A549 (cell line): ENCODE results near the gene STK26. TPM values are rescaled to one million over a fixed set of nuclear protein-coding genes. Genes with fewer than 3 reads are reported as not detected.

Experiments used
- ATAC-seq, 2 experiments: fragments of 200-7000 bp in 1 of 2; fragments of >200 bp in 1 of 2; cut with Nextera tagmentation in 1 of 2; cut with Tn5 transposase in 1 of 2; 3 replicates each; pipeline versions ENCODE4 v1.8.0 to v1.9.1; 2018 to 2020; ENCODE audit warnings: mild to moderate bottlenecking in 1 of 2, moderate library complexity in 1 of 2
- CTCF ChIA-PET: fragments of 300-600 bp; sonication (Branson Sonifier 250); formaldehyde crosslinking; extraction: SDS; loops from one replicate; lab custom pipeline; 2021; ENCODE audit warnings: antibody characterized with exemption, inconsistent platforms; lab: Yijun Ruan, JAX
- POLR2A ChIA-PET: fragments of 350-600 bp; formaldehyde crosslinking; extraction: SDS; loops from one replicate; lab custom pipeline; 2021; ENCODE audit warnings: antibody characterized with exemption, inconsistent platforms; lab: Yijun Ruan, JAX
- DNase-seq, 2 experiments: peaks; one replicate each; pipeline versions ENCODE4 v3.0.0 to v3.0.0-alpha.2; 2011 to 2016; ENCODE audit warnings: low read depth in 1 of 2, low spot score in 1 of 2
- FAIRE-seq: peaks from 2 replicates; lab custom pipeline; 2011; peaks lifted over from hg19 to GRCh38; lab: Jason Lieb, UNC
- H3K27ac ChIP-seq, 2 experiments: fragments of >200 bp; sonication (Bioruptor Twin); formaldehyde crosslinking; 3 replicates each; pipeline ENCODE4 v1.5.1; 2016 to 2017
- H3K4me1 ChIP-seq: fragments of >200 bp; sonication (Bioruptor Twin); formaldehyde crosslinking; 3 replicates; pipeline ENCODE4 v1.6.1; 2016
- H3K4me2 ChIP-seq: fragments of >200 bp; sonication (Bioruptor Twin); formaldehyde crosslinking; 3 replicates; pipeline ENCODE4 v1.6.1; 2016
- H3K4me3 ChIP-seq: fragments of >200 bp; sonication (Bioruptor Twin); formaldehyde crosslinking; 3 replicates; pipeline ENCODE4 v1.5.1; 2016
- H3K9me3 ChIP-seq: fragments of >200 bp; sonication (Bioruptor Twin); formaldehyde crosslinking; 3 replicates; pipeline ENCODE4 v1.6.1; 2016
- BCL3 ChIP-seq: fragments of >200 bp; sonication (Bioruptor Twin); formaldehyde crosslinking; IDR thresholded peaks from 3 replicates; pipeline ENCODE4 v1.6.1; 2016
- ELK1 ChIP-seq: fragments of 150-350 bp; IDR thresholded peaks from 2 replicates; pipeline ENCODE4 v1.6.1; 2014; ENCODE audit warnings: low read depth, mild to moderate bottlenecking, low read length
- FOSL2 ChIP-seq, 2 experiments: fragments of 450-650 bp in 1 of 2; fragments of >200 bp in 1 of 2; sonication (Bioruptor Twin) in 1 of 2; formaldehyde crosslinking; IDR thresholded peaks; 2 replicates each; pipeline versions ENCODE4 v1.5.0 to v1.6.1; 2016 to 2020; ENCODE audit warnings: mild to moderate bottlenecking in 1 of 2, moderate library complexity in 1 of 2
- FOXS1 ChIP-seq: fragments of 250-450 bp; sonication (Bioruptor Pico); IDR thresholded peaks from 2 replicates; pipeline ENCODE4 v1.5.0; 2020; ENCODE audit warnings: mild to moderate bottlenecking, moderate library complexity
- GATA3 ChIP-seq: IDR thresholded peaks from 2 replicates; pipeline ENCODE4 v1.6.1; 2012; ENCODE audit warnings: borderline replicate concordance
- HOXB13 ChIP-seq: fragments of 250-450 bp; sonication (Bioruptor Pico); IDR thresholded peaks from 2 replicates; pipeline ENCODE4 v1.5.0; 2020; ENCODE audit warnings: low read depth, mild to moderate bottlenecking, moderate library complexity
- KDM5A ChIP-seq: fragments of 200-600 bp; sonication (generic); IDR thresholded peaks from 2 replicates; pipeline ENCODE4 v1.6.1; 2016; ENCODE audit warnings: antibody characterized with exemption, mild to moderate bottlenecking
- PHF8 ChIP-seq: fragments of 200-600 bp; sonication (generic); IDR thresholded peaks from 2 replicates; pipeline ENCODE4 v1.6.1; 2016; ENCODE audit warnings: low read depth, mild to moderate bottlenecking, antibody characterized with exemption, moderate library complexity, borderline replicate concordance
- RARB ChIP-seq: fragments of 250-450 bp; sonication (Bioruptor Pico); IDR thresholded peaks from 2 replicates; pipeline ENCODE4 v1.8.0; 2021; ENCODE audit warnings: mild to moderate bottlenecking, moderate library complexity
- REST ChIP-seq: fragments of 200-600 bp; sonication (generic); IDR thresholded peaks from 2 replicates; pipeline ENCODE4 v1.6.1; 2016; ENCODE audit warnings: antibody characterized with exemption, mild to moderate bottlenecking, moderate library complexity
- RFX5 ChIP-seq: fragments of 450-650 bp; IDR thresholded peaks from 2 replicates; pipeline ENCODE4 v1.7.1; 2014; ENCODE audit warnings: antibody characterized with exemption, mild to moderate bottlenecking, moderate library complexity
- USF2 ChIP-seq: fragments of 450-650 bp; IDR thresholded peaks from 2 replicates; pipeline ENCODE4 v1.6.1; 2014; ENCODE audit warnings: antibody characterized with exemption
- WGBS: methylation state at CpG from one replicate; pipeline ENCODE4 v1.1.6; 2017; ENCODE audit errors: missing lambda C conversion rate; 5-methylcytosine and 5-hydroxymethylcytosine counted together
- polyA plus RNA-seq, 4 experiments: library from polyadenylated mRNA; depleted of rRNA in 3 of 4; stranded (reverse); fragments of >200 nt; fragmentation: RNase III in 1 of 4; extraction: RNeasy Plus Mini Kit Qiagen cat#74134 plus additional on column Dnase treatment in 1 of 4; gene quantifications; 2 replicates in 3 of 4; 3 replicates in 1 of 4; pipeline ENCODE4 v1.2.3, GENCODE V29; 2011 to 2017
- TF ChIP-seq, protein P1 (sequence below): fragments of 250-450 bp; sonication (Bioruptor Pico); IDR thresholded peaks from 2 replicates; pipeline ENCODE4 v1.5.0; 2021; ENCODE audit warnings: mild to moderate bottlenecking, moderate library complexity, borderline replicate concordance

The STK26 gene
- polyA plus RNA-seq, 2 of the 4 experiments (the other 2 are of a cell fraction): 11.5 to 23.9 TPM

- POLR2A ChIA-PET: no interaction called here
- no peak for DNase-seq
- no peak overlapping the region for H3K27ac ChIP-seq
- CTCF ChIA-PET: no interaction called here
- H3K4me3 ChIP-seq: no peak overlapping the region
- 2% methylated on average over 2 of the region's 2 CpGs for WGBS
- TF ChIP-seq REST: no peak
- no peak for TF ChIP-seq KDM5A
- no peak for TF ChIP-seq PHF8
- TF ChIP-seq RARB: no peak
- TF ChIP-seq BCL3: no peak
- TF ChIP-seq, protein P1, sequence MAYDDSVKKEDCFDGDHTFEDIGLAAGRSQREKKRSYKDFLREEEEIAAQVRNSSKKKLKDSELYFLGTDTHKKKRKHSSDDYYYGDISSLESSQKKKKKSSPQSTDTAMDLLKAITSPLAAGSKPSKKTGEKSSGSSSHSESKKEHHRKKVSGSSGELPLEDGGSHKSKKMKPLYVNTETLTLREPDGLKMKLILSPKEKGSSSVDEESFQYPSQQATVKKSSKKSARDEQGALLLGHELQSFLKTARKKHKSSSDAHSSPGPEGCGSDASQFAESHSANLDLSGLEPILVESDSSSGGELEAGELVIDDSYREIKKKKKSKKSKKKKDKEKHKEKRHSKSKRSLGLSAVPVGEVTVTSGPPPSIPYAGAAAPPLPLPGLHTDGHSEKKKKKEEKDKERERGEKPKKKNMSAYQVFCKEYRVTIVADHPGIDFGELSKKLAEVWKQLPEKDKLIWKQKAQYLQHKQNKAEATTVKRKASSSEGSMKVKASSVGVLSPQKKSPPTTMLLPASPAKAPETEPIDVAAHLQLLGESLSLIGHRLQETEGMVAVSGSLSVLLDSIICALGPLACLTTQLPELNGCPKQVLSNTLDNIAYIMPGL (CRISPR knock-in tag): no peak
- TF ChIP-seq FOSL2 (IDR thresholded peaks at IDR 0.05): no peak
- no peak for TF ChIP-seq FOSL2 (CRISPR knock-in tag; IDR thresholded peaks at IDR 0.05)
- no peak for TF ChIP-seq HOXB13
- TF ChIP-seq ELK1: no peak
- no peak for TF ChIP-seq RFX5
- TF ChIP-seq USF2: no peak
- TF ChIP-seq FOXS1 (CRISPR knock-in tag): no peak
- no peak for ATAC-seq
- H3K4me2 ChIP-seq: peak overlapping the region; percentile 10; the same call in 1 of the 3 replicates
- no peak for FAIRE-seq
- no peaks in the 10 kb centered on the region for H3K9me3 ChIP-seq
- no peaks in the 10 kb centered on the region for H3K4me1 ChIP-seq
Measured at GRCh38 chrX:132086672-132087071, 63.6 kb downstream of the STK26 start.

DNA sequence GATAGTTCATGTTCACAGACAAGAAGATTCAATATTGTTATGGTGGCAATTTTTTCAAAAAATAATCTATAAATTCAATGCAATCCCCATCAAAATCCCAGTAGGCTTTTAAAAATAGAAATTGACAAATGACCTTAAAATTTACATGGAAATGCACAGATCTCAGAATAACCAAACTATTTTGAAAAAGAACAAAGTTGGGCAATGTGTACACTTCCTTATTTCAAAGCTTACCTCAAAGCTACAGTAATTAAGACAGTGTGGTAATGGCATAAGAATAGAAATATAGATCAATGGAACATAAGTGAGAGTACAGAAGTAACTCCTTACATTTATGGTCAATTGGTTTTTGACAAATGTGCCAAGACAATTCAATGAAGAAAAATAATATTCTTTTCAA, 65.8 kb downstream of the STK26 start:
- Histone ChIP-seq H3K27ac (no peak overlapping the region), H3K4me3 (no peak overlapping the region), H3K4me2 (no peak overlapping the region), H3K9me3 (no peaks in the 10 kb centered on the region), H3K4me1 (no peaks in the 10 kb centered on the region)
- ATAC-seq (no peak), DNase-seq (no peak), FAIRE-seq (no peak)
- ChIA-PET CTCF (no interaction called here), POLR2A (no interaction called here)
- TF ChIP-seq GATA3: no peak
